Sigmoid colon (tissue), 7 donors: ENCODE data around the gene SYNDIG1. TPM values are rescaled to one million over a fixed set of nuclear protein-coding genes. Genes with fewer than 3 reads are reported as not detected.

Experiments
- DNase-seq: peaks from one replicate; pipeline ENCODE4 v3.0.0-alpha.2; 2019
- H3K27ac ChIP-seq, 4 donors: fragments of 200-600 bp; sonication (generic); one replicate each; pipeline ENCODE4 v1.5.1; 2016 to 2019; ENCODE audit warnings: mild to moderate bottlenecking in 1 of 4
- H3K27me3 ChIP-seq, 3 donors: fragments of 200-600 bp; sonication (generic); one replicate each; pipeline ENCODE4 v1.5.1; 2019; ENCODE audit warnings: mild to moderate bottlenecking in 1 of 3
- H3K36me3 ChIP-seq, 4 donors: fragments of 200-600 bp; sonication (generic); one replicate each; pipeline ENCODE4 v1.5.1; 2016 to 2019
- H3K4me1 ChIP-seq, 4 donors: fragments of 200-600 bp; sonication (generic); one replicate each; pipeline ENCODE4 v1.5.1; 2017 to 2019
- H3K4me3 ChIP-seq, 4 donors: fragments of 200-600 bp; sonication (generic); one replicate each; pipeline ENCODE4 v1.5.1; 2017 to 2019; ENCODE audit warnings: mild to moderate bottlenecking in 2 of 4, moderate library complexity in 1 of 4
- H3K9me3 ChIP-seq, 4 donors: fragments of 200-600 bp in 3 of 4; sonication (generic) in 3 of 4; one replicate each; pipeline versions ENCODE4 v1.5.1 to v1.6.1; 2013 to 2019
- CTCF ChIP-seq, 4 experiments: fragments of 450-650 bp in 3 of 4; fragments of 200-600 bp in 1 of 4; IDR thresholded peaks; one replicate each; pipeline ENCODE4 v1.5.1; 2016 to 2019; ENCODE audit warnings: antibody characterized with exemption in 4 of 4, mild to moderate bottlenecking in 3 of 4, moderate library complexity in 2 of 4
- EP300 ChIP-seq, 4 donors: sonication (generic); formaldehyde crosslinking; IDR thresholded peaks; one replicate each; pipeline ENCODE4 v1.6.1; 2017; ENCODE audit warnings: antibody characterized with exemption in 4 of 4
- POLR2A ChIP-seq, 2 donors: fragments of 450-650 bp; IDR thresholded peaks; one replicate each; pipeline ENCODE4 v1.6.1; 2016; ENCODE audit warnings: antibody characterized with exemption in 2 of 2, mild to moderate bottlenecking in 2 of 2, moderate library complexity in 2 of 2
- POLR2AphosphoS5 ChIP-seq, 4 donors: sonication (generic); formaldehyde crosslinking; IDR thresholded peaks; one replicate each; pipeline ENCODE4 v1.6.1; 2017; ENCODE audit warnings: antibody characterized with exemption in 4 of 4
- WGBS, 2 donors: extraction: QIAGEN DNeasy Blood & Tissue Kit; methylation state at CpG; one replicate each; pipeline ENCODE4 v1.1.7; 2013; 5-methylcytosine and 5-hydroxymethylcytosine counted together
- intact Hi-C: fragments of 100-400 bp; cut with DNase I; formaldehyde crosslinking; loops from one replicate; pipeline ENCODE4 v1.15.1; 2023
- polyA plus RNA-seq, 3 donors: library from polyadenylated mRNA; stranded (reverse); fragments of 200-250 nt; gene quantifications; one replicate each; pipeline ENCODE4 v1.2.3, GENCODE V29; 2013
- total RNA-seq, 4 donors: library from RNA; depleted of rRNA; stranded (reverse); fragments of >200 nt; gene quantifications; one replicate each; pipeline ENCODE4 v1.1.0, GENCODE V29; 2016
- donor health status: healthy with polysubstance abuse.
- donor health status: Bipolar disorder and iron deficiency.
- donor health status: healthy.

Gene SYNDIG1
- total and polyA plus RNA-seq, 7 donors = 0.16 to 0.69 (median 0.36) TPM; not detected in 2

- DNase-seq = no peak
- Histone ChIP-seq H3K27me3 (peaks cover 0 to 30% (median 5%) of the 10 kb centered on the region in 3 donors), H3K4me3 (no peak overlapping the region), H3K4me1 (no peaks in the 10 kb centered on the region), H3K27ac (no peak overlapping the region), H3K36me3 (no peaks in the 10 kb centered on the region), H3K9me3 (no peaks in the 10 kb centered on the region)
- TF ChIP-seq CTCF (IDR thresholded peaks at IDR 0.05) = no peak
- TF ChIP-seq POLR2AphosphoS5 (IDR thresholded peaks at IDR 0.05) = no peak
- no peak for TF ChIP-seq EP300 (IDR thresholded peaks at IDR 0.05)
- TF ChIP-seq POLR2A (IDR thresholded peaks at IDR 0.05) = no peak
- intact Hi-C loops = no loop called here
- 70 to 88% methylated on average over 11 of the region's 11 CpGs for whole genome bisulfite sequencing, 2 donors
These were observed 23.8 kb upstream of the SYNDIG1 start for GRCh38 chr20:24445510-24446170.

GRCh38 chr20:24446811-24447210, 22.6 kb upstream of the SYNDIG1 start:
- TF ChIP-seq POLR2A (IDR thresholded peaks at IDR 0.05) (no peak), POLR2AphosphoS5 (IDR thresholded peaks at IDR 0.05) (no peak), CTCF (IDR thresholded peaks at IDR 0.05) (no peak), EP300 (IDR thresholded peaks at IDR 0.05) (no peak)
- H3K27me3 ChIP-seq = peaks cover 0 to 24% (median 5%) of the 10 kb centered on the region in 3 donors
- H3K9me3 ChIP-seq = no peaks in the 10 kb centered on the region
- no peaks in the 10 kb centered on the region for H3K4me1 ChIP-seq
- no peaks in the 10 kb centered on the region for H3K36me3 ChIP-seq
- intact Hi-C loops = no loop called here
- no peak for DNase-seq
- H3K4me3 ChIP-seq = no peak overlapping the region
- WGBS, 2 donors = 88 to 90% methylated on average over 2 of the region's 2 CpGs
- H3K27ac ChIP-seq = no peak overlapping the region

DNA sequence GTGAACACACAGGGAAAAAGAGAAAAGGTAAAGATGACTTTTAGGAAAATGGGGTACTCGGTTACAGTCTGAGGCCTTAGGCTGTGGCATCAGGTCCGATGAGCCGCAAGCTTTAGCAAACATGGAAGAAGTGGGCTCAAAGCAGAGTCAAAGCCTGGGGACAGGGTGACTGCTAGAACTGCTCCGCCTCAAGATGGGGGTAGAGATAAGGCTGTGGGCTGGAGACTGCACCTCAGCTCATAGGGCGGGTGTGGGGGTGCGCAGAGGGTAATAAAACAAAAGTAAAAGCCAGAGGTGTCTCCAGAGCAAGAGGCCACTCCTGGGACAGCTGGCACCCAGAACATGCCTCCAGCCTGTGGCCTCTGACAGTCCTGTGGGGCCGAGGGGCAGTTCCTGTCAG, 21.3 kb upstream of the SYNDIG1 start:
- H3K27ac ChIP-seq = no peak overlapping the region

DNA sequence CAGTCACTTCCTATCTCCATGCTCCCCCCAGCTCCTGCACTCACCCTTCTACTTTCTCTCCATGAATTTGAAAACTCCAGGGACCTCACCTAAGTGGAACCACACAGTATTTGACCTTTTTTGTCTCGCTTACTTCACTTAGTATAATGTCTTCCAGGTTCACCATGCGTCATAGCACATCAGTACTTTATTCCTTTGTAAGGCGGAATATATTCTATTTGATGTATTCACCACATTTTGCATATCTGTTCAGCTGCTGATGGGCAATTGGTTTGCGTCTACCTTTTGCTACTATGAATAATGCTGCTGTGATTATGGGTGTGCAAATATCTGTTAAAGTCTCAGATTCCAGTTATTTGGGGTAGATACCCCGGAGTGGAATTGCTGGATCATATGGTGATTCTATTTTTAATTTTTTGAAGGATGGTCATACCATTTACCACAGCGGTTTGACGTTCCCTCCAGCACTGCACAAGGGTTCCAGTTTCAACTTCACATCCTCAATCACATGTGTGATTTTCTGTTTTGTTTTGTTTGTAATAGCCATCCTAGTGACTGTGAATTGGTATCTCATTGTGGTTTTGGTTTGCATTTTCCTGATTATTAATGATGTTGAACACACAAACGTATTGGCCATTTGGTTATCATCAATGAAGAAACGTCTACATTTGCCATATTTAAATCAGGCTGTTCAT, 20.3 kb upstream of the SYNDIG1 start:
- intact Hi-C loops = no loop called here
- 87 to 88% methylated on average over 9 of the region's 9 CpGs for WGBS, 2 donors
- TF ChIP-seq POLR2AphosphoS5 (IDR thresholded peaks at IDR 0.05) (no peak), EP300 (IDR thresholded peaks at IDR 0.05) (no peak), CTCF (IDR thresholded peaks at IDR 0.05) (no peak), POLR2A (IDR thresholded peaks at IDR 0.05) (no peak)
- Histone ChIP-seq H3K4me1 (no peaks in the 10 kb centered on the region), H3K27ac (no peak overlapping the region), H3K27me3 (peaks cover 0 to 25% (median 0%) of the 10 kb centered on the region in 3 donors), H3K4me3 (no peak overlapping the region), H3K9me3 (no peaks in the 10 kb centered on the region), H3K36me3 (no peaks in the 10 kb centered on the region)
- no peak for DNase-seq

More for the DNA sequence above, 21.3 kb upstream of the SYNDIG1 start:
- intact Hi-C loops = no loop called here
- TF ChIP-seq POLR2AphosphoS5 (IDR thresholded peaks at IDR 0.05) = no peak
- TF ChIP-seq POLR2A (IDR thresholded peaks at IDR 0.05) = no peak
- TF ChIP-seq CTCF (IDR thresholded peaks at IDR 0.05) = no peak
- TF ChIP-seq EP300 (IDR thresholded peaks at IDR 0.05) = no peak
- Histone ChIP-seq H3K4me3 (no peak overlapping the region), H3K9me3 (no peaks in the 10 kb centered on the region), H3K4me1 (no peaks in the 10 kb centered on the region), H3K36me3 (no peaks in the 10 kb centered on the region), H3K27me3 (peaks cover 0 to 24% (median 0%) of the 10 kb centered on the region in 3 donors)
- no peak for DNase-seq
- WGBS, 2 donors = 45 to 71% methylated on average over 7 of the region's 7 CpGs
